ENCODE measurements around the gene ST6GALNAC3.

The ST6GALNAC3 gene

DNA sequence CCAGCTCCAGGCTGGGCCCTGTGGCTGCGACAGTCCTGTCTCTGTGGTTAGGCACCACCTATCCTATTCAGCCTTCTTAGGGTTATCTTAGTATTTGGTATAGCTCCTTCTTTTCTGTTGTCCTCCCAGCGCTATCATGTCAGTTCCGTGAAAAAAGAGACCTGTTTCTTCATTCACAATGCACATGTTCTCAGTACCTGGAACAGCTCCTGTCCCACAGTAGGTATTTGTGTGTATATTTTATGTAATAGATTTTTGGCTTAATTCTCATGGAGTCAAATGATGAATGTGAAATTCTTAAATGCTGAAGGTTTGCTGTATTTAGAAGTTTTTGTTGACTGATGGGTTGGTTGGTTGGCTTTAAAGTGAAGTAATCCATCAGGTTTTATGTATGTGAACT lies 279.7 kb downstream of the ST6GALNAC3 start:
- DNase-seq, result no peak

GRCh38 chr1:76366726-76367125 lies 292.2 kb downstream of the ST6GALNAC3 start:
- DNase-seq, result no peak

GRCh38 chr1:76371941-76372340 lies 297.4 kb downstream of the ST6GALNAC3 start:
- DNase-seq, result no peak

DNA sequence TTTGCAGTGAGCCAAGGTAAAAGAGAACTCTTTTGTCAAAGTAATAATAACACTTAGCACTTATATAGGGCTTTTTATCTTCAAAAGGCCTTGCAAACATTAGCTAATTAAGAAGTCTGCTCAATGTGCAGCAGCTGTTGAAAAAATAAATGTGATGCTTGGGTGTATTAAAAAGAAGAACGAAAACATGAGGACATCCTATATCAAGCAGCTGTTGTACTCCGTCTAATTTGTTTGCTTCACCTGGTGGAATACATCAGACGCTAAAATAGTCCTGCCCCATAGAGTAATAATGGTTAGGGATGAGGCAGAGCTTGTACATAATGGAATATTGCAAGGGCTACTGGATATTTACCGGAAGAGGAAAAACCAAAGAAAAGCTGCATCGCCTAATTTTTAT lies 299.5 kb downstream of the ST6GALNAC3 start:
- DNase-seq, result no peak

- DNase-seq, result no peak
These were observed 302.7 kb downstream of the ST6GALNAC3 start for GRCh38 chr1:76377247-76377646.

DNA sequence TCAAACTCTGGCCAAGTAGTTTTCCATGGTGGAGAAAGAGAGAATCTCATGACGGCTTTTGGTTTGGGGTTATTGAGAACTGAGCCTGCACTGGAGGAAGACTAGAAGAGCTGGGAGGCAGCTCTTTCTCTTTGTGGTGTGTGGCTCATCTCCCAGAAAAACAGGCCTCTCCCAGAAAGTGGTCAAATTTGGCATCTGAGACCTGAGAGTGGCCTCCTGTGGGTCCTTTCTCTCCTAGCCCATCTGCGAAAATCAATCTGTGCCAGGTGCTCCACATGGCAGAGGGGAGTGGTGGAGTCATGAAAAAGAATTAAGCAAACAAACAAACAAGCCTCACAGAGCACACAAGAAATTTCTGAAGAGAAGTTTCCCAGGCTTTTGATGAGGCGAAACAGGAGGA lies 305.0 kb downstream of the ST6GALNAC3 start:
- DNase-seq, result no peak

DNA sequence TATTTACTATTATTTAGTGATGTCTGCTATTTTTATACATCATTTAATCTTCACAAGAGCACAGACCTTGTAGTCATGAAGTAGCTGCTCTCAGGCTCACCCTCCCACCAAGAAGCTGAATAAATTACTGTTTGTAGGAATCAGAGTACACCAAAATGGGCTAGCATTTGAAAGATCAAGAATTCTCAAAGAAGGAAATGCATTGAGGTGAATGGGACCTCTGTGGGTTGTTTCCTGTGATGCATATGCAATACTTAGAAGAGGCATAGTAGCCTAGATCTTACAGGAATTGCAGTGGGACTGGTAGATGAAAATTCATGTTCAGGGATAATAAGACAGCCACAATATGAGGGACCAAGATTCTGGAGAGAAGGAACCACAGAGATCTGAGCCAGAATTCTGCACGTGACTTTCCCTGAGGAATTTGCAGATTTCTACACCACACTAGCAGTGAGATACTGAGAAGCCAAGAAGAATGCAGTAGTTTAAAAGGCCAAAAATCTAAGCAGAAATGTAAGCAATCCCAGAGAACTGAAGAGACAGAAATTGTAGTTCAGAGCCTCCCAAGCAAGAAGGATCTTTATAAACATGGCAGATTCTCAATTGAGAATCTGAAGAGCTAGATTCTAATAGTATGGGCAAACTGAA lies 307.0 kb downstream of the ST6GALNAC3 start:
- no peak for DNase-seq

DNA sequence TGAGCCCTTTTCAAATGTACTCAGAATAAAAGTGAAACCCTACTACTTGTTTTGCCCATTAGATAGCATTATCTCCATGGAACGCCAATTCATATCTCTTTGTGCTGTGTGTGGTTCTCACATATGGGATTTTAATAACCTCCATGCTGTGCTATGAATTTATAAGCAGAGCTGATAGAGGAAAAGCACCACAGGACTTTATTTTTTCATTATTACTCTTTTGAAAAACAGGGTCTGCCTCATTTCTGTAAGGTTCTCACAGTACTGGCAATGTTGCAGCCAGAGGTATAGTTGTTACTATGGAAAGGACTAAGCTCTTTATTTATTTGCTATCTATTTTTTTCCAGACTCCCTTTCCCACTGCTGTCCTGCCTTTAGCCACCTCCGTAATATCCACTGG lies 313.7 kb downstream of the ST6GALNAC3 start:
- no peak for DNase-seq

DNA sequence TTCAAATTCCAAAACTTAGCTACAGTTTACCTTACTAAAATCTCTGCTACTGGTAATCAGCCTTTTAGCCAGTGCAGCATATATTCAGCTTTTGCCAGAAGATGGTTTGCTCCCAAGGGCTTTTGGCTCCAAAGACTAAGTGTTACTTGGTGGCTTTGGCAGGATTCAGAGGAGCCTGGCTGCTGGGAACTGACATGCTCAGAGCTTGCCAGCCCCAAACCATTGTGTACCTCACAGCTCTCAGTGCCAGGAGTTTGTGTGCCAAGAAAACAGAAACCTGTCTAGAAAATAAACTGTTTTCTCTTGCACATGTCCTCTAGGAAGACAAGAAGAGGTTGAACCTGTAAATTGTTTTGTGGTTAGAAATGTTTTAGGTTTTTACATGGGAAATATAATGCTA lies 315.9 kb downstream of the ST6GALNAC3 start:
- no peak for DNase-seq

GRCh38 chr1:76395059-76395458 lies 320.5 kb downstream of the ST6GALNAC3 start:
- DNase-seq, result no peak

DNA sequence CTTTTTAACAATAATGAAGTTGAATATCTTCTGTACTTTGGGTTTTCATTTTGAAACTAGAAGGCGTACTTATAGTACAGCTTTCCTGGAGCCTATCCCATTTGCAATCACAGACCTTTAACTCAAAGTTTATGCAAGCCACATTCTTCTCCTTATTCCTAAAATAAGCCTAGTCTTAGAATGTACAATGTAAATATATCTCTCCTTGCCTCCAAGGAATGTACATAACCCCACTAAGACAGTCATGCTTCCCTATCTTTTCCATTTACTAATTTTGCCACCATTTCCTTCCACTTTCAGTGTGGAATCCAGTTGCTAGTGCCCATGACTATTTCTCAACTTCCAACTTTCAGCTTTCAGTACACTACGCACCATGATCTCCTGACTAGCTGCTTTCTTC lies 327.6 kb downstream of the ST6GALNAC3 start:
- no peak for DNase-seq

DNA sequence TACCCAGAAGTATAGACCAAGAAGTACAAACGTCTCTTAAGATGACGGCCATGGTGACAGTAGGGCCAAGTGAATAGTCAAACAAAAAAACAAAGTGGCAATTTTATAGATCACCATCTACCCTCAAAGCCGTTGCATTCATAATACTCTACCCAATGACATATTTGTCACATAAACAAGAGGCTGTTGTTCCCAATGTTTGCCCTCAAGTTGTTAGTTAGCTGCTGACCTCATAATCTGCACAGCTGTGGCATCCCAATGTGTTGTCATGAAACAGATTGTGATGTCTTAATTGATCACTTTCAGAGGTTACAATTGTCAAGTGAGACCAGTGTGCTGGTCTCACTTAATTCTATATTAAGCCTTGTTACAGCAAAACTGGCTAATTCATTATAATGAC lies 333.8 kb downstream of the ST6GALNAC3 start:
- DNase-seq, result no peak

- DNase-seq, result no peak
These were observed 336.0 kb downstream of the ST6GALNAC3 start for GRCh38 chr1:76410499-76410898.

DNA sequence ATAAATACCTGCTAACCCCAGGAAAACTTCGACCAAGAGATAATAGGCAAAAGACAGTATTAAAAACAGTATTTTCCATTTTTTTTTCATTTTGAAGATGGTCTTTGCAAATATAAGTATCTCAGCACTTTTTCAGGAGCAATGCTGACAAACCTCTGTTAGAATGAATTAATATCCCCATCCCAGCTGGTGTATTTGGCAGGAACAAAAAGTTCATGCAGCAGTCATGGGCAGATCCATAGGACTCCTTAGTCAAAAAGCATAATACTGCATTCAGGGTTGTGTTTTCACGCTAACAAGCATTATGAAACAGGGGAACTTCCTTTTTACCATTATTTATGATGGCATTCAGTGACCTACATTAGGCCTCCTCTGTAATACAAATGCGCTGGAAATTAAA lies 344.0 kb downstream of the ST6GALNAC3 start:
- no peak for DNase-seq

- DNase-seq, result no peak
These were observed 345.1 kb downstream of the ST6GALNAC3 start for GRCh38 chr1:76419603-76420002.

GRCh38 chr1:76425201-76426145 lies 350.9 kb downstream of the ST6GALNAC3 start:
- no peak for DNase-seq

- no peak for DNase-seq
These were observed 352.1 kb downstream of the ST6GALNAC3 start for GRCh38 chr1:76426606-76427005.

- no peak for DNase-seq
These were observed 353.5 kb downstream of the ST6GALNAC3 start for GRCh38 chr1:76428028-76428427.

GRCh38 chr1:76430531-76430930 lies 356.0 kb downstream of the ST6GALNAC3 start:
- DNase-seq, result no peak

GRCh38 chr1:76433526-76433925 lies 359.0 kb downstream of the ST6GALNAC3 start:
- DNase-seq, result no peak

DNA sequence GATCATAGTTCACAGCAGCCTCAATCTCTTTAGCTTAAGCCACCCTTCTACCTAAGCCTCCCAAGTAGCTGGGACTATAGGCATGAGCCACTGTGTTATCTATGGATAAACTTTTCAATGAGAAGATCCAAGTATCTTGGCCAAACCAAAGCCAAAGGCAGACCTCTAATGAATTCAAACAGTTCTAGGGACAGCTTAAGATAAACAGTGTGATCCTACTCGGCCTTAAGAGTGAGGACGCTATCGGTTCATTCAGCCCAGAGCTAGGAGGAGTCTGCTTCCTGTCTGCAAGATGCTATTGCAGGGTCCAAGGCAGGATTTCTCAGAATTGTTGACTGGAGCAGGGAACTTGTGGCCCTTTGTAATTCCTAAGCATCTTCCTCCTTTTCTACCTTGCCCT lies 368.7 kb downstream of the ST6GALNAC3 start:
- no peak for DNase-seq

- DNase-seq, result no peak
These were observed 370.2 kb downstream of the ST6GALNAC3 start for GRCh38 chr1:76444773-76445172.

GRCh38 chr1:76450229-76450628 lies 375.7 kb downstream of the ST6GALNAC3 start:
- DNase-seq, result no peak

GRCh38 chr1:76463278-76463677 lies 388.7 kb downstream of the ST6GALNAC3 start:
- DNase-seq, result no peak

Data from NCI-H187 (cell line).